Astrocyte of the cerebellum (primary cell): ENCODE results near the gene FAM89A.
A peak's percentile ranks its signal among the peaks of the same experiment; 100 is the strongest.

Experiments used
- DNase-seq: peaks from one replicate; pipeline ENCODE4 v3.0.0-alpha.2; 2011; ENCODE audit warnings: low read depth
- H3K4me3 ChIP-seq: 2 replicates; pipeline ENCODE4 v1.5.1; 2011; ENCODE audit warnings: mild to moderate bottlenecking, low read depth, low read length, moderate library complexity
- in situ Hi-C: cut with HindIII; loops from 2 replicates; pipeline ENCODE4 v1.10.0; 2017; ENCODE audit warnings: low sequenced_read_pairs
- TF ChIP-seq, protein P1 (sequence below): IDR thresholded peaks from 2 replicates; pipeline ENCODE4 v1.5.1; 2012; ENCODE audit warnings: low read length, low read depth, moderate library complexity, mild to moderate bottlenecking; ENCODE audit errors: missing control alignments

The FAM89A gene

DNA sequence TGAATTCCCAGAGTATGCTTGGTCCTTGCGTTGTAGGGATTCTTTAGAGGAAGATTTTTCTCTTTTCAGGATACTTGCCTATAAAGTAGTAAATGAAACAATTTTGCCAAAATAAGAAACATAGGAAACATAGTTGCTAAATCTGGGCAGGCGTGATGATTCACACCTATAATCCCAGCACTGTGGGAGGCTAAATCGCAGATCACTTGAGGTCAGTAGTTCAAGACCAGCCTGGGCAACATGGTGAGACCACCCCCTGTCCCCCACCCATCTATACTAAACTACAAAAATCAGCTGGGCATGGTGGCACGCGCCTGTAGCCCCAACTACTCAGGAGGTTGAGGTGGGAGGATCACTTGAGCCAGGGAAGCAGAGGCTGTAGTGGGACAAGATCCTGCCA lies 56.2 kb downstream of the FAM89A start:
- TF ChIP-seq, protein P1, sequence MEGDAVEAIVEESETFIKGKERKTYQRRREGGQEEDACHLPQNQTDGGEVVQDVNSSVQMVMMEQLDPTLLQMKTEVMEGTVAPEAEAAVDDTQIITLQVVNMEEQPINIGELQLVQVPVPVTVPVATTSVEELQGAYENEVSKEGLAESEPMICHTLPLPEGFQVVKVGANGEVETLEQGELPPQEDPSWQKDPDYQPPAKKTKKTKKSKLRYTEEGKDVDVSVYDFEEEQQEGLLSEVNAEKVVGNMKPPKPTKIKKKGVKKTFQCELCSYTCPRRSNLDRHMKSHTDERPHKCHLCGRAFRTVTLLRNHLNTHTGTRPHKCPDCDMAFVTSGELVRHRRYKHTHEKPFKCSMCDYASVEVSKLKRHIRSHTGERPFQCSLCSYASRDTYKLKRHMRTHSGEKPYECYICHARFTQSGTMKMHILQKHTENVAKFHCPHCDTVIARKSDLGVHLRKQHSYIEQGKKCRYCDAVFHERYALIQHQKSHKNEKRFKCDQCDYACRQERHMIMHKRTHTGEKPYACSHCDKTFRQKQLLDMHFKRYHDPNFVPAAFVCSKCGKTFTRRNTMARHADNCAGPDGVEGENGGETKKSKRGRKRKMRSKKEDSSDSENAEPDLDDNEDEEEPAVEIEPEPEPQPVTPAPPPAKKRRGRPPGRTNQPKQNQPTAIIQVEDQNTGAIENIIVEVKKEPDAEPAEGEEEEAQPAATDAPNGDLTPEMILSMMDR: no peak
- in situ Hi-C loops: no loop called here
- no peak overlapping the region for H3K4me3 ChIP-seq
- no peak for DNase-seq

DNA sequence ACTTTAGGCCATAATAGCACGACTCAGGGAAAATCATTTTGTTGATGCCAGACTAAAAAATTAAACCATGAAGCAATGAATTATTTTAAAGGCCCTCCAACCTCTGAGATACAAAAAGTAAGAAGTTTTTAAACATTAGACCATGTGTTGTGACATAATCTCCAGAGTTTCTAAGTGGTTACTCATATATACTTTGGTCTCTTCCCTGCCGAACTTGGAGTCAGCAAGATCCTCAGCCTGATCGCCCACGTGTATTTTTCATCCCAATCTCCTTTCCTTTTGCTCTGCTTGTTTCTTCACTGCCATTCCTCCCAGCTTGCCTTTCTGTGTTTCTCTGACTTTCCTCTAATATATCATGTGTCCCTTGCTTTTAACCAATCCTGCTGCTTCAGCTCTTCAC lies 57.4 kb downstream of the FAM89A start:
- TF ChIP-seq, protein P1: no peak
- no peak overlapping the region for H3K4me3 ChIP-seq
- no peak for DNase-seq
- in situ Hi-C loops: no loop called here

DNA sequence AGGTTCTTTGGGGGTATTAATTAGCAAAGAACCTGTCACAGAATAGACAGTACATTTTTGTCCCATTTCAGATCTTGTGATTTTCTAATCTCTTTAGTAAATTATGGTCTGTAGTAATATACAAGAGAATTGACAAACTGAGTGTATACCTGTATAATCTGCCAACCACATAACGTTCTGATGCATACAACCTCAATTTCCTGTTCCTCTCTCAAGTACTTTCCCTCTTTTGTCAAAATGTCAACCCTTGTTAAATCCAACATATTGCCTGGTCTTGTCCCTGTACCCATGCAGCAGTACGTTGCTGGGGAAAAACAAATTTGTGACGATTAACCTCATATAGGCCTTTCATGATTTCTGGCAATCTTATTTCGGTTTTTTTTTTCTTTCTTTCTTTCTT lies 60.1 kb downstream of the FAM89A start:
- DNase-seq: no peak
- in situ Hi-C loops: no loop called here
- TF ChIP-seq, protein P1: no peak
- H3K4me3 ChIP-seq: peak overlapping the region; percentile 67

DNA sequence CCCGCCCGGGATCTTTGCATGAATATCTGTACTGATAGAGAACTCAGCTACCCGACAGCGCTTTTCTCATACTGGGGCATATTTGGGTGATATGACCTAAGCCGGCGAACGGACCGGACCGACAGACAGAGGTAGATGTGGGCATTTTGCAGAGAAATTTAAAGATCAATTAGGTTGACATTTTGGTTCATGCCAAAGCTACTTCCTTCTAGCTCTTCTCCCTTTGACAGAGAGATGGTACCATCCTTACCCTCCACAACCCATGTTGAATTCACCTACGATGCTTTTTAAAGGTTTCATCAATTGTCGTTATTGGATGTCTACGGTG lies 60.7 kb downstream of the FAM89A start:
- TF ChIP-seq, protein P1: no peak
- in situ Hi-C loops: no loop called here
- peak overlapping the region; percentile 67 for H3K4me3 ChIP-seq
- no peak for DNase-seq

DNA sequence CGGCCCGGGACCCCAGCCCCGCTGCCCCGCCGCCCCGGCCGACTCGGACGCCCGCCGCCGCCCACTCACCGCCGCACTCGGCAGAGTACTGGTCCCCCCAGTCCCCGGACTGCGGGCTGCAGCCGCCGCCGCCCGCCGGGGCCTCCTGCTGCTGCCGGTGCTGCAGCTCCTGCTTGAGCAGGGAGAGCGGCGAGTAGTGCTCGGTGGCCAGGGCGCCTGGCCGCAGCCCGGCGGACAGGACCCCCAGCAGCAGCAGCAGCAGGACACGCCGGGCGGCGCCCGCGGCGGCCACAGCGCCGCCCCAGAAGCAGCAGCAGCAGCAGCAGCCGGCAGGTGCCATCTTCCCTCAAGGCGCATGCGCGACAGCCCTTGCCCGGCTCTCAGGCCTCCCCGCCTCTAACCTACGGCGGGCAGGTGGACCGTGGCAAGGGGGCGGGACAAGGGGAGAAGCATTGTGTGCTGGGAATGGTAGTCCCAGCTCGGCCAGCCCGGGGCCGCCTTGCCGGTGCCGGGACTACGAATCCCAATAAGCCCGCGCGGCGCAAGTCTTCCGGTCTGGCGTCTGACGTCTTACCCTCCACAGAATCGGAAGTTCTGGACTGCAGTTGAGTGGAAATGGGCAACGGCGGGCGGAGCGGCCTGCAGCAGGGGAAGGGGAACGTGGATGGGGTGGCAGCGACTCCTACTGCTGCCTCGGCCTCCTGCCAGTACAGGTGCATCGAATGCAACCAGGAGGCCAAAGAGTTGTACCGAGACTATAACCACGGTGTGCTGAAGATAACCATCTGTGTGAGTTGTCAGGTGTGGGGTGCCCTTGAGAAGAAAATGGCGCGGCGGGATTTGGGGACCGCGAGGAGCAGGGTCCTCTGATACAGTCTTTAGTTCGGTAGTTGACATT lies 61.3 kb downstream of the FAM89A start, which contains the start of the genes ARV1 and TTC13:
Gene ARV1 (plus strand): TSS at position 604 of the 898 bp plus-strand sequence. CDS start 12 bp downstream, at position 616.
Gene TTC13 (minus strand): TSS at position 371 of the 898 bp plus-strand sequence. CDS start 31 bp downstream, at position 340.
- TF ChIP-seq, protein P1: no peak
- peak within 1 kb of the TSS; percentile 67 for H3K4me3 ChIP-seq
- DNase-seq: peak; percentile 96
- in situ Hi-C loops: no loop called here

DNA sequence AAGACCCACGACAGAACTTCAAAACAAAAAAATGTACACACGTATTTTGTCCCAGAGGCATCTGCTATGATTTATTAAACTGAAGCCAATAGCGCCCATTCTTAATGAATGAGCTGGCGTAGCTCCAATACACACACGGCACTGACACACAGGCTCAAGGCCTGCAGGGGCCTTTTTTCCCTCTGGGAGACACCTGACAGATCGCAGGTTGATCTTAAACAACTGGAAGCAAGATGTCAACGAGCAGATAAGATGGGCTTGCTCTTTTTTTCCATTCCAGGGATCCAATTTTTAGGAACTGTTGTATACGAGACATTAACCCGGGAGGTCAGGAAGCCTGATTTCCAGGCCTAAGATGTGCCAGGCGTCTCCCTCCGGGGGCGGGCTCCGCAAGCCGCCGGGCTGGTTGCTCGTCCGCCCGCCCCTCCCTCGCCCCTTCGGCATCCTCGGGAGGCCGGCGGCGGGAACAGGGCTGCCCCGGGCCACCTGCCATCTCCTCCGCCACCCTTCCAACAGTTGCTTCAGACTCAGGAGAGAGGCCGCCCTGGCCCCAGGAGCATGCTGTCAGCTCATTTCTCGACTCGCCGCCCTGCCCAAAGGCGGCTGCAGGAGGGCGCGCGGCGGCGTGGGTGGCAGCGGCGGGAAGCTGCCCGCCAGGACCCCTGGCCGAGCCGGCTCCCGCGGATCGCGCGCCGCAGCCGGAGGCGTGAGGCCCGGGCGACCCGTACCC lies 62.1 kb downstream of the FAM89A start:
- DNase-seq: no peak
- peak overlapping the region; percentile 67 for H3K4me3 ChIP-seq
- in situ Hi-C loops: no loop called here
- TF ChIP-seq, protein P1: no peak
